Stimulated activated CD4-positive, alpha-beta T cell treated with anti-CD3 and anti-CD28 coated beads, TNF-alpha, amount 100 ng/mL, for 4 hours (primary cell): ENCODE measurements around the gene B4GALNT4.
"Not testable (repeated sequence)": the region's sequence is repeated elsewhere in the genome, so short reads cannot be mapped to it uniquely, and the experiment has no call there.

Experiments used
- DNase-seq, 3 experiments: peaks; one replicate each; pipeline ENCODE4 v3.0.0-alpha.2; 2020; ENCODE audit warnings: low read depth in 3 of 3

The B4GALNT4 gene

GRCh38 chr11:376531-377173 is 7.4 kb downstream of the B4GALNT4 start:
- no peak for DNase-seq

GRCh38 chr11:377174-377865 is 8.0 kb downstream of the B4GALNT4 start:
- no peak for DNase-seq

DNA sequence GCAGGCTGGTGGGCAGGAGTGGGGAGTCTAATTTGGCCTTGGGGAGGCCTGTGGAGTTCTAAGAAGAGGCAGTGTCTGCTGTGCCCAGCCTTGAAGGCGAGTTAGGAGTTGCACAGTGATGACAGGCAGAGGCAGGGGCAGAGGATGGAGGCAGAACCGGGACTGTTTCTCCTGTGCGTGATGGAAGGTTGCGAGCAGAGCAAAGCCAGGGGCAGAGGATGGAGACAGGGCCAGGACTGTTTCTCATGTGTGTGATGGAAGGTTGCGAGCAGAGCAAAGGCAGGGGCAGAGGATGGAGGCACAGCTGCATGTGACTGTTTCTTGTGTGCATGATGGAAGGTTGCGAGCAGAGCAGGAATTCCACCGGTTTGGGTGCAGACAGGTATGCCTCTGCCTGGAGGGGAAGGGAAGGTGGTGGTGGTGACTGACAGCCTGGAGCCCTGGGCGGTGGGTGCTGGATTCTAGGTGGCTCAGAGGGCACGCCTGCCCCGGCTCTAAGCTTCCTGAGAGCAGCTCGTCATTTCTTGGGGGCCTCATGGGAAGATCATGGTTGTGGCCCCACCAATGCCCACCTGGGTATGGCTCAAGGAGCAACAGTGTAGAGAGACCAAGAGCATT is 8.7 kb downstream of the B4GALNT4 start:
- no peak for DNase-seq

DNA sequence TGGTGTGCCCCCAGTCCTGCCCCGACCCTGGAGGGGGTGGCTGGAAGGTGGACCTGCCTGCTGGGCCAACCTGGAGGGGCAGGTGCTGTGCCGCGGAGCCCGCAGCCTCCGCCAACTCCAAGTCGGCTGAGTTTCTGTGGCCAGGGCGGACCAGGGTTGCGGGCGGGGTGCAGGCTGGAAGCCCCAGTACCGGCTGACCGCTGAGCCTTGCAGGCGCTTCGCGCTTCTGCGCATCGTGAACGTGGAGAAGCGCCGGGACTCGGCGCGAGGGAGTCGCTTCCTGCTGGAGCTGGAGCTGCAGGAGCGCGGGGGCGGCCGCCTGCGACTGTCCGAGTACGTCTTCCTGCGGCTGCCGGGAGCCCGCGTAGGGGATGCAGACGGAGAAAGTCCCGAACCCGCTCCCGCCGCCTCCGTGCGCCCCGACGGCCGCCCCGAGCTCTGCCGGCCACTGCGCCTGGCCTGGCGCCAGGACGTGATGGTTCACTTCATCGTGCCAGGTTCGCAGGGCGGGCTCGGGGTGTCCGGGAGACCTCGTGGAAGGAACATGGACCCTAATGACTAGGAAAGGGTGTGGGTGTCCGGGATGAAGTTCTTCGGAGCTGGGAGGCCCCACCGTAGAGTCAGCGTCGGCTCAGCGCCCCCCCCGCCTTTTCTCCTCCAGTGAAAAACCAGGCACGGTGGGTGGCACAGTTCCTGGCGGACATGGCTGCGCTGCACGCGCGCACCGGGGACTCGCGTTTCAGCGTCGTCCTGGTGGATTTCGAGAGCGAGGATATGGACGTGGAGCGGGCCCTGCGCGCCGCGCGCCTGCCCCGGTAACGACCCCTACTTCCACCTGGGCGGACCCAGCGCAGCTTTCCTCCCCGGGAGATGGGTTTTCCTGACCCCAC is 10.2 kb downstream of the B4GALNT4 start:
- no peak for DNase-seq

DNA sequence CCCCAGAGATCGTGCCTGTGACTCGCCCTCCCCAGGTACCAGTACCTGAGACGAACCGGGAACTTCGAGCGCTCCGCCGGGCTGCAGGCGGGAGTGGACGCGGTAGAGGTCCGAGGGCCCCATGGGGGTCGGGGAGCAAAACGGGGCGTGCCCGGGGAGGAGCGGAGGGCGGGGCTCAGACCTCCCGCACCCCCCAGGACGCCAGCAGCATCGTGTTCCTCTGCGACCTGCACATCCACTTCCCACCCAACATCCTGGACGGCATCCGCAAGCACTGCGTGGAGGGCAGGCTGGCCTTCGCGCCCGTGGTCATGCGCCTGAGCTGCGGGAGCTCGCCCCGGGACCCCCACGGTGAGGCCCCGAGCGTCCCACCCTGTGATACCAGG is 10.8 kb downstream of the B4GALNT4 start:
- DNase-seq = no peak

DNA sequence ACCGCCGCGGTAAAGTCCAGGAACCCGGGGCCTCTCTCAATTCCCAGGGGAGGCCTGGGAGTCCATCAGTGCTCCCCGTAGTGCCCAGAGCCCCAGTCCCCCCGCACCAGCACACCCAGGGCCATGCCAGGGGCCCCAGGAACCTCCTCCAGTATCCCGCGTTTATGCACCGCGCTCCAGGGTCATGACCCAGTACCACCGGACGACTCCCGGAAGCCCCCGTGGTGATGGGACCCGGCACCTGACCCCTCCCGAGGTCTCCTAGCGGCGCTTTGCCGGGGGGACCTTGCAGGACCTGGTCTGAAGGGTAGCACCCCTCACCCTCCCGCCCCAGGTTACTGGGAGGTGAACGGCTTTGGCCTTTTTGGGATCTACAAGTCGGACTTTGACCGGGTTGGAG is 11.2 kb downstream of the B4GALNT4 start:
- DNase-seq = no peak

DNA sequence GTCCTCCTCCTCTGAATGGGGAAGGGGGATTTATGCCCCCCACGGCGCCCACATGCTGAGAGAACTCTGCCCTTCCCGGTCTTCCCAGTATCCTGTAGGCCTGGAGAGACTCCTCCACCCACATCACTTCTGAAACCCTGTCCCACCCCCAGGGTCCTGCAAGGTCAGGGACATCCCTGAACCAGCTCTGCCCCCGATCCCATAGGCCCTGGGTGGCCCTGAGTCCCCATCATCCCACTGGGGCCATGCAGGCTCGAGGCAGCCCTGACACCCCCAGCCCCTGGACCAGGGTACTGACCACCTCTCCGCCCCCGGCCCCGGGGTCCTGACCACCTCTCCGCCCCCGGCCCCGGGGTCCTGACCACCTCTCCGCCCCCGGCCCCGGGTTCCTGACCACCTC is 11.7 kb downstream of the B4GALNT4 start:
- DNase-seq = no peak

GRCh38 chr11:381501-382072 is 12.3 kb downstream of the B4GALNT4 start:
- DNase-seq = no peak

GRCh38 chr11:382081-382629 is 12.9 kb downstream of the B4GALNT4 start:
- DNase-seq = no peak

GRCh38 chr11:383431-383830 is 14.1 kb downstream of the B4GALNT4 start:
- no peak for DNase-seq

DNA sequence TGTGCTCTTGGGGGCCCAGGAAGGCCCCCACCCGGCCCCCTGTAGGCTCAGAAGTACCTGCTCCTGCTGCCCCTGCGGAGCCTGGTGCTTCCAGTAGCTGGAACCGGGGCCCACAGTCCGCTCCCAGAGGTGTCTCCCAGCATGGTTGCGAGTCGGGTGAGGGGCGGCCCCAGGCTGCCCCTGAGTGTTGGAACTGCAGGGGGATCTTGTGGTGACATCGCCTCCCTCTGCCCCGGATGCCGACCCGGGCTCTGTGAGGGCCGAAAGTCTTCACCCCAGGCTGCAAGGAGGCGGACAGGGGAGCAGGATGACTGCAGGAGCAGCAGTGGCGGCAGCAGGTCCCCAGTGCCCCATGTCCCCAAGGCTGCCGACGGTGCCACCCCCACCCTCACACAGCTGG is 15.2 kb downstream of the B4GALNT4 start:
- DNase-seq = no peak

DNA sequence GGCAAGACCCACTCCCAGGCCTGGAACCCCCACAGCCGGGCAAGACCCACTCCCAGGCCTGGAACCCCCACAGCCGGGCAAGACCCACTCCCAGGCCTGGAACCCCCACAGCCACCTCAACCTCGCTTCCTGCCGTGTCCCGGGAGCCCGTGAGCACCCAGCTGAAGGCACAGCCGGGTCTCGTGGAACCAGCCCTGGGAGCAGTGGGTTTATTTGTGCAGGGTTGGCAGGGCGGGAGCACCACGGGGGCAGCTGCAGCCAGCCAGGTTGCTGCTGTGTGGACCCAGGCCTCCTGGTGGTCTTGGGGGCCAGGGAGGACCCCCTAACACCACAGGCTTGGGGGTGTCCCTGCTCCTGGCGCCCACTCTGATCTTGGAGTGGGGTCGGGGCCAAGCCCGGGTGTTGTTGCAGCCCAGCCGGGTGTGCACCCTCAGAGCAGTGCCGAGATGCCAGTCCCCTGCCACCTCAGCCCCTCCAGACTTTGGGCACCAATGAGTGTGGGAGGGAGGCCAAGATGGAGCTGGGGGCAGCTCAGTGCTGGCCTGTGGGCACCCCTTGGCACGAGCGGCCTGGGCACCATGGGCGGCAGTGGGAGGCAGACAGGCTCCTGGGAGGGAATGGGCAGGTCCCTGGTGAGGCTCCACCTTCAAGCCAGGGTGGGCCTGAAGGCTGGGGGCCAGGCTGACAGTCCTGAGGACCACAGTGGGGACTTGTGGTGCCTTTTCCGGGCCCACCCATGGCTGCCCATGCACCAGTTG is 16.5 kb downstream of the B4GALNT4 start:
- no peak for DNase-seq

DNA sequence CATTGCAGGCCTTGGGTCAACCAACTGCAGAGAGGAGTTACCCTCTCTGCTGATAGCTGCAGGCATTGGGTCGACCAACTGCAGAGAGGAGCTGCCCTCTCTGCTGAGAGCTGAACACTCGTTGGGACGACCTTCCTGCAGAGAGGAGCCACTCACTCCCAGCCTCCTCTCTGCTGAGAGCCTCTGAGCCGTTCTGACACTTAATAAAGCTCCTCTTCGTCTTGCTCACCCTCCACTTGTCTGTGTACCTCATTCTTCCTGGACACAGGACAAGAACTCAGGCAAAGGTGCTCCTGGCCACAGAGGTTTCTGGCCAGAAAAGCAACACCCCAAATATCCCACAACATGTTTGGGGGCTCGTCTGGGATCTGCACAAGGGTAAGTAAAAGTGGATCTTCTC is 17.2 kb downstream of the B4GALNT4 start:
- DNase-seq = no peak

GRCh38 chr11:387193-387793 is 18.0 kb downstream of the B4GALNT4 start:
- no peak for DNase-seq

- not testable (repeated sequence) for DNase-seq
Observed at GRCh38 chr11:389369-389768, 20.1 kb downstream of the B4GALNT4 start.

DNA sequence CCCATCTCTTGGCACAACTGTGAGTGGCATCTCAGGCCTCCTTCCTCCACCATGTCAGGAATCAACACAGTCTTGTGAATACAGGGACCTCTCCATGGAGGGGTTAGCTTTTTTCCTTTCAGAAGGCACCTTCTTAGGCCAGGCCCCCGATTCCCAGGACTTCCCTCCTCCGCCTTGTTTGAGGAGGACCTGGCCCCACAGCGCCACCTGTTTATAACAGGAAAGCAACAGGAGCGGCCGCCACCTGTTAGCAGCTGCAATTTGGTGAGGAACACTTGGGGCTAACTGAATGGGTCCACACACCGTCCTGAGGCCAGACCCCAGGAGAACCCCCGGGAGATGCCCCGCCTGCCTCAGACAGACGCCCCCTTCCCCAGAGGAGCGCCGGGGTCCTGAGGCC is 20.9 kb downstream of the B4GALNT4 start:
- no peak for DNase-seq

DNA sequence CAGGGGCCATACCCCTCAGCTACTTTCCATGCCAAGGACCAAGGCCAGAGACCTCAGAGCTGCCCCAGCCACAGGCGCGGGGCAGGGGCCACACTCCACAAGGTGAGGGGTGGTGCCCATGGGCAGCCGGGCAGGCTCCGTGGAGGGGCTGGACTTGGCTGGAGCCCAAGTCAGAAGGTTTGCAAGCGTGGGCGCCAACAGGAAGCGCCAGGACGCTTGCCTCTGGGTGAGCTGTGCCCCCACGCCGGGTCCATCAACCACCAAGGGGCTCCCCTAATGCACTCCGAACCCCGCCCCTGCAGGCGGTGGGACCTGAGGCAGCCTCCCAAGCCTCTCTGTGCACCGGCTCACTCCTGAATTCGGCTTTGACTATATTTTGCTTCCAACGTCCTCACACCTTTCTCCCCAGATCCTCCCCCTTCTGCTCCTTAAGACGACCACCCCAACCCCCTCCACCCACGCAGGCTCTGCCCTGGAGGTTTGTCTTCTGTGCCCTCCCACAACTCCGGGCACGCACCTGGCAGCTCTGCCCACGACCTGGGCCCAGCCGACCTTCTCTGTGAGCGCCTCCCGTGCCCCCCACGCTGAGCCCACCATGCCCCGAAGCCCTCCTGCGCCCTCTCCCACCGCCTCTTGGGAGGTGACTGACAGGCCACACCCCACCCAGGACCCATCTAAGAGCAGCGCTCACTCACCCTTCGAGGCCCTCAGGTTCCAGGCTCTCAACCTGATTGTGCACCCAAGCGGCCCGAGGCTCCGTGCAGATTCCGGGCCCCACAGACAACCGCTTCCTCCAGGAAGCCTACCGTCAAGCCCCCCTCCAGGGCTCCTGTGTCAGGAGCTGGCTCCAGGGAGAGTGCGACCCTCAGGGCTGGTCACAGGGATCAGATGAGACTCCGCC is 22.1 kb downstream of the B4GALNT4 start:
- DNase-seq = no peak

DNA sequence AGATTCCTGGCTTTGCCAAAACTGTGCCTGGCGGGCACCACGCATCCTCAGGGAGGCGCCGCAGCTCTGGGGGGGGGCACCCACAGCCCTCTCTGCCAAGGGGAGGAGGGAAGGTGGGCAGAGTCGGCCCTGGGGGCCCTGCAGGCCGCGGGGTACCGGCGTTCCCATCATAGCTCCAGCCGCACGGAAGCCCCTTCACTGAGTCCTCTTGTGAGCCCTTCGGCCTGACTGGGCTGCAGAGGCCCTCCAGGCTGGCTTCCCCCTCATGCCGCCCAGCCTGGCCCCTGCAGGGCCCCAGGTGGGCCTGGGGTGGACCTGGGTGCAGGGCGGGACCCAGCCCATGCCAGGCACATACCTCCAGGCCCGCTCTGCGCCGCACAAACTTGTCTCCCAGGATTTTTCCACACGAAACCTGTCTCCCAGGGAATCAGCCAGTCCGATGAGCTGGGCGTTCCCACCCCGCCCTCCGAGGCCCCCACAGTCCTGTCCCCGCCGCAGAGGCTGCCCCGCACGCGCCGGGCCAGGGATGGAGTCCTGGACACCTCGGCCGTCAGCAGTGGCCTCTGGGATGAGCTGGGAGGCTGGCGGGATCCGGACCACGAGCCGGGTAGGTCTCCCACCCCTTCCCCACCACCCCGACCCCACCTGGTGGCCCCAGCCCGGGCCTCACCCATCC is 22.9 kb downstream of the B4GALNT4 start:
- DNase-seq = no peak
